Uterus (tissue), 4 donors: Measurements from ENCODE around the gene PIN1. TPM values are rescaled to one million over a fixed set of nuclear protein-coding genes. Genes with fewer than 3 reads are reported as not detected.
"Not testable (repeated sequence)": the region's sequence is repeated elsewhere in the genome, so short reads cannot be mapped to it uniquely, and the experiment has no call there.

Source experiments
- DNase-seq, 2 donors: peaks; one replicate each; pipeline ENCODE4 v3.0.0-alpha.2; 2019 to 2020
- H3K27ac ChIP-seq, 2 donors: fragments of 200-600 bp; sonication (generic); 1 replicate in 1 of 2; 2 replicates in 1 of 2; pipeline ENCODE4 v1.5.1; 2016 to 2018
- H3K27me3 ChIP-seq, 2 donors: fragments of 200-600 bp; sonication (generic); one replicate each; pipeline ENCODE4 v1.5.1; 2018 to 2019; ENCODE audit warnings: control low read depth in 1 of 2
- H3K36me3 ChIP-seq, 2 donors: fragments of 200-600 bp; sonication (generic); one replicate each; pipeline ENCODE4 v1.5.1; 2019; ENCODE audit warnings: control low read depth in 1 of 2
- H3K4me1 ChIP-seq, 2 donors: fragments of 200-600 bp; sonication (generic); one replicate each; pipeline ENCODE4 v1.5.1; 2018 to 2019; ENCODE audit warnings: control low read depth in 1 of 2
- H3K4me3 ChIP-seq, 2 donors: fragments of 200-600 bp; sonication (generic); 1 replicate in 1 of 2; 2 replicates in 1 of 2; pipeline ENCODE4 v1.5.1; 2018 to 2019; ENCODE audit warnings: mild to moderate bottlenecking in 1 of 2
- H3K9me3 ChIP-seq, 2 donors: fragments of 200-600 bp; sonication (generic); one replicate each; pipeline ENCODE4 v1.5.1; 2019; ENCODE audit warnings: control low read depth in 1 of 2
- POLR2A ChIP-seq, 2 donors: fragments of 450-650 bp; IDR thresholded peaks; one replicate each; pipeline ENCODE4 v1.6.1; 2016; ENCODE audit warnings: antibody characterized with exemption in 2 of 2, mild to moderate bottlenecking in 1 of 2, moderate library complexity in 1 of 2
- intact Hi-C: fragments of 100-400 bp; cut with DNase I; formaldehyde crosslinking; loops from one replicate; pipeline ENCODE4 v1.15.1; 2023; ENCODE audit warnings: low total_unique reads
- total RNA-seq, 4 donors: library from RNA; depleted of rRNA in 3 of 4; stranded (reverse); fragments of >200 nt in 3 of 4; gene quantifications; one replicate each; pipeline versions ENCODE4 v1.1.0 to v1.2.4, GENCODE V29; 2014 to 2023
- TF ChIP-seq, protein P1 (sequence below), 4 experiments: fragments of 200-600 bp in 2 of 4; fragments of 450-650 bp in 2 of 4; sonication (generic) in 2 of 4; IDR thresholded peaks; one replicate each; pipeline ENCODE4 v1.5.1; 2016 to 2019; ENCODE audit warnings: antibody characterized with exemption in 4 of 4, mild to moderate bottlenecking in 2 of 4, moderate library complexity in 1 of 4
- donor health status: DM: yes; HTN: yes; CAD: no.

PIN1 gene
- total RNA-seq, 4 donors from 2014 or later: 36.5 to 85.3 (median 56.9) TPM

GRCh38 chr19:9842834-9843625 is 7.9 kb downstream of the PIN1 start:
- TF ChIP-seq POLR2A (IDR thresholded peaks at IDR 0.05): no peak
- TF ChIP-seq, protein P1, sequence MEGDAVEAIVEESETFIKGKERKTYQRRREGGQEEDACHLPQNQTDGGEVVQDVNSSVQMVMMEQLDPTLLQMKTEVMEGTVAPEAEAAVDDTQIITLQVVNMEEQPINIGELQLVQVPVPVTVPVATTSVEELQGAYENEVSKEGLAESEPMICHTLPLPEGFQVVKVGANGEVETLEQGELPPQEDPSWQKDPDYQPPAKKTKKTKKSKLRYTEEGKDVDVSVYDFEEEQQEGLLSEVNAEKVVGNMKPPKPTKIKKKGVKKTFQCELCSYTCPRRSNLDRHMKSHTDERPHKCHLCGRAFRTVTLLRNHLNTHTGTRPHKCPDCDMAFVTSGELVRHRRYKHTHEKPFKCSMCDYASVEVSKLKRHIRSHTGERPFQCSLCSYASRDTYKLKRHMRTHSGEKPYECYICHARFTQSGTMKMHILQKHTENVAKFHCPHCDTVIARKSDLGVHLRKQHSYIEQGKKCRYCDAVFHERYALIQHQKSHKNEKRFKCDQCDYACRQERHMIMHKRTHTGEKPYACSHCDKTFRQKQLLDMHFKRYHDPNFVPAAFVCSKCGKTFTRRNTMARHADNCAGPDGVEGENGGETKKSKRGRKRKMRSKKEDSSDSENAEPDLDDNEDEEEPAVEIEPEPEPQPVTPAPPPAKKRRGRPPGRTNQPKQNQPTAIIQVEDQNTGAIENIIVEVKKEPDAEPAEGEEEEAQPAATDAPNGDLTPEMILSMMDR (IDR thresholded peaks at IDR 0.05): no peak
- no peak overlapping the region for H3K27ac ChIP-seq

GRCh38 chr19:9843626-9844273 is 8.6 kb downstream of the PIN1 start:
- H3K9me3 ChIP-seq, H3K36me3 ChIP-seq, DNase-seq, H3K4me1 ChIP-seq, H3K27ac ChIP-seq, H3K27me3 ChIP-seq, H3K4me3 ChIP-seq, intact Hi-C loops: not testable (repeated sequence)

More at GRCh38 chr19:9842834-9843625, 7.9 kb downstream of the PIN1 start:
- no peak overlapping the region for H3K4me3 ChIP-seq
- H3K36me3 ChIP-seq: no peaks in the 10 kb centered on the region
- no peaks in the 10 kb centered on the region for H3K27me3 ChIP-seq
- no peaks in the 10 kb centered on the region for H3K9me3 ChIP-seq
- H3K4me1 ChIP-seq: no peaks in the 10 kb centered on the region
- DNase-seq: no peak
- intact Hi-C loops: no loop called here

DNA sequence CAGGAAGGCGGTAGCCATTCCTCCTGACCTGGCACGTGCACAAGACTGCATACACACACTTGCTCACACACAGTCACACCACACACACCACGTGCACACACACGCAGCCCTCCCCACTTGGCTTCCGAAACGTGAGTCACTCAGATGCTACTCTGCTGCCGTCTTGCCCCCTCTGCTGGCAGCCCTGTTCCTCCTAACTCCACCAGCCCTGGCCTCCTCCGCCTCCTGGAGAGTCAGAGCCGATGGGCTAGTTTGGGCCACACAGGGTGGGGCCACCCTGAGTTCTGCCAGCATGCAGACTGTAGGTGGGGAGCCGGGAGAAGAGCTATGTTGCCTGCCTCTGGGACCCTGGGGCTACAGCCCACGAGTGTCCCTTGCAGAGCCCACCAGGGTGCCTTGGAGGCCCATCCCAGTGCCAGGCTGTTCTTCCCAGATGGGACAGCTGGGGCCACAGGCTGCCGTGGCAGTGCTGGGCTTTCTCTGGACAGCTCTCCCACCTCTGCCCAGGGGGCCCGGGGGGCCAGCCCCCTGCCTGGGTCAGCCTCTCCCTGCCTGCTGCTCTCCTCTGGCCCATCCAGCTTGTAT is 12.1 kb downstream of the PIN1 start:
- peak; percentile 69 to 73 for DNase-seq
- TF ChIP-seq, protein P1 (IDR thresholded peaks at IDR 0.05): peak; percentile 32 to 43 (median 34)
- no peak for TF ChIP-seq POLR2A (IDR thresholded peaks at IDR 0.05)
- intact Hi-C loops: no loop called here
- Histone ChIP-seq H3K36me3 (no peaks in the 10 kb centered on the region), H3K27ac (peak overlapping the region in 1 of 2 donors; percentile 3), H3K9me3 (no peaks in the 10 kb centered on the region), H3K27me3 (no peaks in the 10 kb centered on the region), H3K4me3 (no peak overlapping the region), H3K4me1 (no peaks in the 10 kb centered on the region)

GRCh38 chr19:9848060-9848459 is 12.9 kb downstream of the PIN1 start:
- TF ChIP-seq, protein P1 (IDR thresholded peaks at IDR 0.05): no peak
- TF ChIP-seq POLR2A (IDR thresholded peaks at IDR 0.05): no peak

GRCh38 chr19:9848762-9849161 is 13.6 kb downstream of the PIN1 start:
- no peak for DNase-seq
- intact Hi-C loops: no loop called here
- Histone ChIP-seq H3K27me3 (no peaks in the 10 kb centered on the region), H3K4me1 (no peaks in the 10 kb centered on the region), H3K9me3 (no peaks in the 10 kb centered on the region), H3K4me3 (no peak overlapping the region), H3K36me3 (no peaks in the 10 kb centered on the region), H3K27ac (no peak overlapping the region)
- no peak for TF ChIP-seq POLR2A (IDR thresholded peaks at IDR 0.05)
- TF ChIP-seq, protein P1 (IDR thresholded peaks at IDR 0.05): no peak

More at GRCh38 chr19:9848060-9848459, 12.9 kb downstream of the PIN1 start:
- no peak for DNase-seq
- H3K36me3 ChIP-seq: no peaks in the 10 kb centered on the region
- H3K27me3 ChIP-seq: no peaks in the 10 kb centered on the region
- intact Hi-C loops: no loop called here
- no peak overlapping the region for H3K4me3 ChIP-seq
- H3K9me3 ChIP-seq: no peaks in the 10 kb centered on the region
- no peak overlapping the region for H3K27ac ChIP-seq
- H3K4me1 ChIP-seq: no peaks in the 10 kb centered on the region
